Activated effector memory CD4-positive, alpha-beta T cell treated with Interleukin-2 at 50 U/mL for 16 hours (primary cell): ENCODE data around the gene NMNAT2.

ENCODE experiments used
- DNase-seq: peaks from one replicate; pipeline ENCODE4 v3.0.0-alpha.2; 2020

NMNAT2 gene

DNA sequence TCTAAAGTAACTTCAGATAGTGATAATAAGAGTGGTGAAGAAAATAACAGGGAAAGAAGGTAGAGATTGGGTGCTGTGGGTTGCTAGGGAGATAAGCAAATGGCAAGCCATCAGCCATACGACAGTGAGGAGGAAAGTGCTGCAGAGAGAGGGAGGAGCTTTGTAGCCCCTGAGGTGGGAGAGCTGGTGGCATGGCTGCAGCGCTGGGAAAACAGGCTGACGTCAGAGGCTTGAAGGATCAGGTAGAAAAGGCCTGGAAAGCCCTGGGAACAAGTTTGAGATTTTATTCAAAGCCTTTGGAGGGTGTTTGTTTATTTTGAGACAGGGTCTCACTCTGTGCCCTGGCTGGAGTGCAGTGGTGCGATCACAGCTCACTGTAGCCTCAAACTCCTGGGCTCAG, 109.5 kb downstream of the NMNAT2 start:
- no peak for DNase-seq

DNA sequence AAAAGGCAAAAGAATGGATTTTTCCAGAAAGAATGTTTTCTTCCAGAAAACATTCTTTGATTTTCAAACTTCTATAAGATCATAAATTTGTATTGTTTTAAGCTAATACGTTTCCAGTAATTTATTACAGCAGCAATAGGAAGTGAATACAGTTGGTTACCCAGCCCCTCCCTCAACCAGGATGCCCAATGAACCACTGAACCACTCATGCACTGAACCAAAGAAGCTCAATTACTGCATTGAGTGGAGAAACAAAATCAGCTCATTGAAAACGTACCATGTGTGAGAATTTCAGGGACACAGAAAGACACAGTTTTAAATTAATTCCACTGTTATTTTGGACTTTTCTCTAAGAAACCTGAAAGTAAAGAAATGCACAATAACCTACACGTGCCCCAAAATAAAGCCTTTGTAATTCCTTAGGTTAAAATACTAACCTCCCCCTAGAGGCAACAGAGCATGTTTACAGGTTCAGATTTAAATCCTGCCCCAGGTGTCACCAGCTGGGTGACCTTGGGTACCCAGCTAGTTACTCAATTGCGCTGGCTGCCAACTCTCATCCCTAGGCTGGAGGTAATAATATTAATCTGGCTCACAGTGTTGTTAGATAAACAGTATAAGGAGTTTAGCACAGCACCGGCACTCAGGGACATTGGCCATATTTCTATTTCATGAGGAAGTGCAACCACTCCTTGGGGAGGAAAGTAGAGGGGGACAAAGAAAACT, 111.7 kb downstream of the NMNAT2 start:
- DNase-seq = no peak

- no peak for DNase-seq
These were observed 113.6 kb downstream of the NMNAT2 start for GRCh38 chr1:183304440-183305107.

- DNase-seq = no peak
These were observed 114.3 kb downstream of the NMNAT2 start for GRCh38 chr1:183303901-183304300.

GRCh38 chr1:183303323-183303645, 114.9 kb downstream of the NMNAT2 start:
- no peak for DNase-seq

DNA sequence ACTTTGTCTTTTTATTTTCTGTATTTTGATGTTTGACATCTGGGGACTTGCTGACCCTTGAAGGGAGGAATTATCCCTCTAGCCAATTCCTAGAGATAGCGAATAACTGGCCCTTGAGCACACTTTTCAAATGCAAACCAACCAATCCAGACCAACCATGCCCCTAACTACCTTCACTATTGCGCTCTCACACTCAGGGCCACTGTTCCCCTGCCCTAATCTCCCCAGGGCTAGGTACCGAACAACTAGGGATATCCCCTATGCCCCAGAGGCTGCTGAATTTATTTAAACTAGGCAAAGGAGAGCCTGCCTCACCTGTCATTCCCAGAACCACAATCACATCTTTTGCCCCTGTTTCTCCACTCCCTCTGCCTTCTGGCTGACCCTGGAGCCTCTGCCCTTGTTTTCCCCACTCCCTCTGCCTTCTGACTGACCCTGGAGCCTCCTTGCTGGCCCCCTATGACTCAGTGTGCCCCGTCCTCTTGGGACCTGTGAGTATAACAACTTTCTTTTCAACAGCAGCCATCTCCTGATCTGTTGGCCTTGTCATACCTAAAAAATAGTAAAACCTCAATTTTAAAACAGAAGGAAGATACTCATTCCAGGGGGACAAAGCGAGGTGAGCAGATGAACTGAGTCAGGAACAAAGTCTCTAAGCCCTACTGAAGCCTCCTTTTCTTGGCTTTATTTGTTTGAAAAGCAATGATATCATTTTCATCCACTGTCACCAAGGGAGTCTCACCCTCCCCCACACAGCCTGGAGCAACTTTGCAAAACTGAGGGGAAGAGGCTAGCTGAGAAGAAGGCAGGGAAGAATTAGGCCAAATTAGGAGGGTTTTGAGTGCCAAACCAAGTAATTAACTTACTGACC, 115.5 kb downstream of the NMNAT2 start:
- DNase-seq = no peak

GRCh38 chr1:183301239-183301638, 116.9 kb downstream of the NMNAT2 start:
- DNase-seq = no peak

DNA sequence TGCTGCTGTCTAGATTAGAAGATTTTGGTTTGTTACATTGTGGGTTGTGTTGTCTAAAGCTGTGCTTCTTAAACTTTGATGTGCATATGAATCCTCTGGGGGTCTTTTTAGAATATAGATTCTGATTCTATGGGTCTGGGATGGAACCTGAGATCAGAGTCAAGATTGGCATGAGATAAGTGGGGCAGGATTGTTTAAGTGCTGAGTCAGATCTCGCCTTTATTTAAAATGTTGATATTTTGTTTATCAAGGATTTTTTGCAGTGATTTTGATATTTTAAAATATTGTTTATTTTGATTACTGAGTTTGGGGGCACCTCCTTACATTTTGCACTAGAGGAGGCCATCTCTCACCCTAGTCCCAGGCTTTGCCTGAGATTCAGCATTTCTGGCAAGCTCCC, 117.4 kb downstream of the NMNAT2 start:
- no peak for DNase-seq

DNA sequence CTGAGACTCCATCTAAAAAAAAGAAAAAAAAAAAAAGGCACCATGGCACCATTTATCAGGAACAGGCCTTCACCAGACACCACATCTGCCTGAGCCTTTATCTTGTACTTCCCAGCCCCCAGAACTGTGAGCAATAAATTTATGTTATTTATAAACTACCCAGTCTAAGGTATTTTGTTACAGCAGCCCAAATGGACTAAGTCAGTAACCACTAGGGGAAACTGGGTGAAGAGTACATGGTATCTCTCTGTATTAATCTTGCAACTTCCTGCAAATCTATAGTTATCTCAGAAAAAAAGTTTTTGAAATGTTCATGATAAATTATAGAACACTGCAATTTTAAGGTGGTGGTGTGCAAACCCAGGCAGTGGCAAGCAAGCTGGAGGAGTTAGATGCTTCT, 117.8 kb downstream of the NMNAT2 start:
- DNase-seq = no peak

DNA sequence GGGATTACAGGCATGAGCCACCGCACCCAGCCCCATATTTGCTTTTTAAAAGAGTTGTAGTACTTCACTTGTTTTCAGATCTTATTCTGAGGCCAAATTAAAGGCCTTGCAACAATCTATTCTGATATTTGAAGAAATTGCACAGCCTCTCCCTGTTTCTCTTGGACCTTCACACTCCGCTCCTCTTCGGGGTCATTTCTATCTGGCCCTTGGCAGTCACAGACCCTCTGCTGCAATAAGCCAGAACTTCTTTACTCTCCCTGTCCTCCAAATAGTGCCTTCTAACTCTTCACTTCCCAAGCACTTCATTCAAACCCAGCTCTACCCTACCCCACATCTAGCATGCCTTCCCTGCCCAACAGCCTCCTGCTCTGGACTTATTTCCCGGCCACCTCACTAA, 121.4 kb downstream of the NMNAT2 start:
- DNase-seq = no peak

- no peak for DNase-seq
These were observed 122.7 kb downstream of the NMNAT2 start for GRCh38 chr1:183295521-183295920.

DNA sequence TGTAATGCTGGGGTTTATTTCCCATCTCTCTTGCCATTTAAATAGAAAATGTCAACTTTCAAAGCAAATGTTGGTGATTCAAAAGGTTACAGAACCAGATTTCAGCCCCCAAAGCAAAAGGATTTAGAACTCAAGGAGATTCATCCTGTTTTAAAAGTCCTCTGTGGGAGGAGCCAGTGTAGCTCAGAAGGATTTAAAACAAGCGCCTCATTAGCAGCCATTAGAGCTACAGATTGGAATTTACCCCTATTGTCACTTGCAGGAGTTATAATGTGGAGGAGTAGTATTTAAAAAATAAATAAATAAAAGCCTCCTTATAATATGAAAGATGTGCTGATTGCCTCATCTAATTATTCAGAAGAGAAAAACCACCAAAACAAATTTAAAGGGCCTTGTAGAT, 124.3 kb downstream of the NMNAT2 start:
- DNase-seq = no peak

DNA sequence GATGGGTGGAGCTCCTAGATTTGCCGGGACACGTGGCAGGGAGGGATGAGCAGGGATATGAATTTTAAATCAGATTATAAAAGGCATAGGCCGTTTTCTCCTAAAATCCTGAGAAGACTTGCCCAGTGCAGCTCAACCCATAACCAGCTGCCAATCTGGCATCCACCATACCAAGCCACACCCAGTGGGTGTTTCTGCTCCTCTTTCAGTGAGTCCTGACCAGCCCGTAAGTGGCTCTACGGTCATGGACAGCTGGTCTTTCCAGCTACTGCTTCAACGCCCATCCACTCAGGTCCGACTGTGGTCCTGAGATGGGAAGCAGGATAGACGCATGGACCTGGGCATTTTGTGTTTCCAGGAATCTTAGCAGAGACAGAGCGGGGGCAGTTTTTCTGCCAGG, 124.9 kb downstream of the NMNAT2 start:
- DNase-seq = no peak

DNA sequence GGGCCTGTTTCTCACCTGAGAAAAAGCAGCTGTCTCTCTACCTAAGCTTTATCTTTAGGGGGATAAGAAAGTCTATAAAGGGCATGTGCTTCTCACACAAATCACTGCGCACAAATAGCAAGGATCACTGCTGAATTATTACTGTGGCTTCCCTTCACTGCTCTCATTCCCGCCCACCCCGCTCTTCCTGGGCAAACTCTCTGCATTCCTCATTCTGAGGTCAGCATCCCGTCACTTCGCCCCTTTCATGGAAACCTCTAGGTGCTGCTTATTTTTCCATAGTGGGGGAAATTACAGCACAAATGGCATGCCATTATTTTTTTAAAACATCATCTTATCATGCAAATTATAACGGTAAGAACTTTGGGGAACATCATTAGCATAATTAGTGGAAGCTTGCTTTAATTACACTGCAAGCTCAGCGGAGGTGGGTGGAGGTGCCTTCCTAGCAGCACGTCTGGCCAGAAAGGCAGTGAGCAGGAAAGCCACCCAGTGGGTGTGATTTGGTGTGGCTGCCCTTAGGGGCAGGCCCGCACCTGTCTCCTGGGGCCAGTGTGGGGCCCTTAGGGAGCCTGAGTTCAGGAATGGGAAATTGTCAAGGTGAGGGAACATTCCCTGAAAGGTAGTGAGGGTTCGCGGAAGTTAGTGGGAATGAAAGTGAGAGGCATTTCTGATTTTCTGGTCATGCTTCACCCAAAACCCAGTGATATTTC, 126.2 kb downstream of the NMNAT2 start:
- DNase-seq = no peak

DNA sequence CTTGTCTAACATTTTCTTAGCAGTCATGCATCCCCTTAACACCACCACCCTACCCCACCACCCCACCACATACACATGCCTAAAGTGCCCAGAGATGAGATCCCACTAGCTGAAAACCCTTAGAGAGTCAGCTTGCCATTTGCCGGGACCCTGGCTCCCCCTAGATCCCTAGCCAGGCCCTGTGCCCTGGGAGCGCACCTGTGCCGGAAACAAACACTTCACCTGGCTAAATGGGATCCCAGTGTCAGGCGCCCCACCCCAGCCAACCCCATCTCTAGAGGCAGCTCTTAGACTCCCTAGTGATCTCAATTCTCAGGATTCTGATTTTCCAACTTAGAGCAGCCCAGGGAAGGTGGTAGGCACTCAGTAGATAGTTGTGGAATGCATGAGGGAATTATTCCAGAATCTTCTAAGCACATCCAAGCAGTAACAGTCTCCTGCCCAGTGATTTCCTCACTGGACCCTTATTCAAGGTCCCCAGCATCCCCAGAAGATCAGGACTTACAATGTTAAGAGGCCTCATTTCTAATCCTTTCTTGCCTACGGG, 126.9 kb downstream of the NMNAT2 start:
- no peak for DNase-seq

- no peak for DNase-seq
These were observed 127.6 kb downstream of the NMNAT2 start for GRCh38 chr1:183290628-183291027.

DNA sequence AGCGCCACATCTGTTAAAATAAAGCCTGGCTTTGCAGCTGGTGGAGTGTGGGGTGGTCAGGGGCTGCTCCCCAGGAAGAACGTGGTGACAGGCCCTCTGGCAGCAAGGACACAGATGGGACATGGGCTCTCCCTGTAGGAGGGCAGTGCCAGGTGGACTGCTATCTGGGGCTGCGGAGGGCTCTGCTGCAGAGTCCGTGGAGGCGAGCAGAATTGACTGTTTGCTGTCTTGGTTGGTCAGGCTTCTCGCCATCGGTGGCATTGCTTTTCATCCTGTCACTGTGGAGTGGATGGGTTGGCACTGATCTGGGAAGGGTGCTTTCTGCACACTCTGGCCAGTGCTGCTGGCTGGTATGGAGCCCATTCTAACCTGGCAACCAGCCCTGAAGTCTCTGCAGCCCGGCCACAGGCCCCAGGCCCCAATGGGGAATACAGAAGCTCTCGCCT, 129.1 kb downstream of the NMNAT2 start:
- DNase-seq = no peak

- no peak for DNase-seq
These were observed 129.6 kb downstream of the NMNAT2 start for GRCh38 chr1:183288583-183288982.

DNA sequence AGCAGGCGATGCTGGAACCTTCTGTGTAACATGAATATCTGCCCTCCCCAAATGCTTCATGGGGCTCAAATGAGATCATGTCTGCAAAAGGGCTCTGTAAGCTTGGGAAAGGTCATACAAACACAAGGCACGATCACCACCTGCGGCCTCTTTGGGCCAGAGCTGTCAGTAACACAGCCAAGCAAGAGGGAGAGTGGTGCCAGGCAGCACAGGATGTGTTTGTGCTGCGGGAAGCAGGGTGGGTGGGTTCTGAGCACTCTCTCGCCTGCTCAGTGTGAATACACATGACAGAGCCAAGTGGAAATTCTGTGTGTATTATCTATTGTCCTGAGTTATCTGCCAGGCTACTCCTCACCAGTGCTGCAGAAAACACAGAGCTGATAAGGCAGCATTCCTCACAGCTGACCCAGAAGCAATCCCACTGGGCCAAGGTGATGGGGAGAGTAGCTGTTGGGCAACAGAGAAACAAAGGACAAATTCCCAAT, 130.9 kb downstream of the NMNAT2 start:
- DNase-seq = no peak

- DNase-seq = no peak
These were observed 132.4 kb downstream of the NMNAT2 start for GRCh38 chr1:183285746-183286145.

DNA sequence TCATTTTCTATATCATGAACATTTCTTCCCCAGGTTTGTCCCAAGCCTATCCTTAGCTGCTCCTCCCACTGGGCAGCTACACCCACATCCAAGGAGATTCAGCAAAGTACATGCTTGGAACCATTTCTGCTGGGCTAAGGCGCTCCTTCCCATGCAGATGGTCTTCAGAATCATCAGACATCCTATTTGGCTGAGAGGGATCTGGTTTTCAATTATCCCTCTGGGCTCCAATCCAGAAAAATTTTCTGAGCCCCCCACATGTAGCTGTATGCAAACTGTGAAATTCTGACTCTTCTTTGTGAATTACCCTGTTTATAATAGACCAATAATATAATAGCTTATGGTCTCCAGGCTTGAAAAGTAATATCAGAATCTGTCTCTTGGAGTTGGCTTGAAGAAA, 132.9 kb downstream of the NMNAT2 start:
- no peak for DNase-seq

GRCh38 chr1:183284086-183284485, 134.1 kb downstream of the NMNAT2 start:
- no peak for DNase-seq

- DNase-seq = no peak
These were observed 134.9 kb downstream of the NMNAT2 start for GRCh38 chr1:183283286-183283685.
